Activated naive CD4-positive, alpha-beta T cell treated with anti-CD3 and anti-CD28 coated beads for 36 hours (primary cell): ENCODE results near the gene VPS13D. TPM values are rescaled to one million over a fixed set of nuclear protein-coding genes. Genes with fewer than 3 reads are reported as not detected.
"Not testable (repeated sequence)": the region's sequence is repeated elsewhere in the genome, so short reads cannot be mapped to it uniquely, and the experiment has no call there.

Source experiments
- CTCF ChIA-PET: fragments of 350-600 bp; sonication (Branson Sonifier 250); formaldehyde crosslinking; loops from one replicate; lab custom pipeline; 2021; ENCODE audit warnings: antibody characterized with exemption; lab: Charles Lee
- DNase-seq: peaks from one replicate; pipeline ENCODE4 v3.0.0-alpha.2; 2020
- H3K27ac Mint-ChIP-seq: one replicate; pipeline ENCODE4 v1.8.0; 2021; ENCODE audit warnings: mild to moderate bottlenecking, mixed read lengths
- H3K27me3 Mint-ChIP-seq: one replicate; pipeline ENCODE4 v1.8.0; 2021; ENCODE audit warnings: low read depth, mixed read lengths
- H3K36me3 Mint-ChIP-seq: one replicate; pipeline ENCODE4 v1.8.0; 2021; ENCODE audit warnings: low read depth, mixed read lengths
- H3K4me1 Mint-ChIP-seq: one replicate; pipeline ENCODE4 v1.8.0; 2021; ENCODE audit warnings: low read depth, mixed read lengths
- H3K4me3 Mint-ChIP-seq: one replicate; pipeline ENCODE4 v1.8.0; 2021; ENCODE audit warnings: mild to moderate bottlenecking, moderate library complexity, mixed read lengths
- H3K9me3 Mint-ChIP-seq: one replicate; pipeline ENCODE4 v1.8.0; 2021; ENCODE audit warnings: mixed read lengths
- intact Hi-C: fragments of 100-400 bp; cut with micrococcal nuclease; formaldehyde crosslinking; loops from one replicate; pipeline ENCODE4 v1.15.1; 2023
- total RNA-seq, 2 experiments: library from RNA; stranded (reverse); gene quantifications; one replicate each; pipeline ENCODE4 v1.2.3, GENCODE V29; 2021

VPS13D gene
- total RNA-seq, 2 experiments from 2014 or later: 20.0 to 23.3 TPM

- Mint-ChIP-seq H3K9me3 (no peaks in the 10 kb centered on the region), H3K27ac (no peak overlapping the region)
- CTCF ChIA-PET: no interaction called here
Measured at GRCh38 chr1:12464045-12464461, 234.2 kb downstream of the VPS13D start.

GRCh38 chr1:12464598-12465056, 234.8 kb downstream of the VPS13D start:
- CTCF ChIA-PET: no interaction called here
- intact Hi-C loops: no loop called here
- no peaks in the 10 kb centered on the region for H3K27me3 Mint-ChIP-seq
- H3K36me3 Mint-ChIP-seq: peaks cover 23% of the 10 kb centered on the region
- no peak for DNase-seq
- H3K9me3 Mint-ChIP-seq: no peaks in the 10 kb centered on the region
- peaks cover 42% of the 10 kb centered on the region for H3K4me1 Mint-ChIP-seq
- no peak overlapping the region for H3K27ac Mint-ChIP-seq
- no peak overlapping the region for H3K4me3 Mint-ChIP-seq

More at GRCh38 chr1:12464045-12464461, 234.2 kb downstream of the VPS13D start:
- peaks cover 24% of the 10 kb centered on the region for H3K36me3 Mint-ChIP-seq
- no peak overlapping the region for H3K4me3 Mint-ChIP-seq
- H3K27me3 Mint-ChIP-seq: no peaks in the 10 kb centered on the region
- no peak for DNase-seq
- peaks cover 37% of the 10 kb centered on the region for H3K4me1 Mint-ChIP-seq
- intact Hi-C loops: no loop called here

DNA sequence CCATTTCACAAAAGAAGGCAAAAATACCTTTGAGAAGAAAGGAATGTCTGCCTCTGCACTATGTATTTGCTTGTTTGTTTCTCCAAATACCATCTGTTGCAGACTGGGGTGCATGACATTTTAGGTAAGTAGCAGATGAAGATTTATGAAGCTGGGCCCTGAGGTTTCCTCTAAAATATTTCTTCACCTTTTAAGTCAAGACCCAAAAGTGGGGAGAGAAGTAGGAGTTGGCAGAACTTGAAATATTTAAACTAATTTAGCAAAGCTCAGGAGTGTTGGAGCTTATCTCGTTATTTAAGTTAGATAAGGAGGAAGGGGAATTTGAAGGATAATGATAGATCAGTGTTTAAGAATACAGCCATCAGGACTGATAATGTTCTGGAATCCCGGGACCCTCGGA, 235.3 kb downstream of the VPS13D start:
- intact Hi-C loops: no loop called here
- H3K36me3 Mint-ChIP-seq: peaks cover 19% of the 10 kb centered on the region
- H3K27me3 Mint-ChIP-seq: no peaks in the 10 kb centered on the region
- no peak overlapping the region for H3K4me3 Mint-ChIP-seq
- no peaks in the 10 kb centered on the region for H3K9me3 Mint-ChIP-seq
- no peak for DNase-seq
- peaks cover 47% of the 10 kb centered on the region for H3K4me1 Mint-ChIP-seq
- H3K27ac Mint-ChIP-seq: no peak overlapping the region
- CTCF ChIA-PET: interaction anchor here (0.6 kb wide), 1 partner anchor 30 kb away, joined by 4 read pairs; no protein-coding TSS in a partner anchor

- CTCF ChIA-PET: no interaction called here
- DNase-seq: no peak
- no peaks in the 10 kb centered on the region for H3K27me3 Mint-ChIP-seq
- H3K4me3 Mint-ChIP-seq: no peak overlapping the region
- H3K36me3 Mint-ChIP-seq: peaks cover 11% of the 10 kb centered on the region
- no peaks in the 10 kb centered on the region for H3K9me3 Mint-ChIP-seq
- H3K4me1 Mint-ChIP-seq: peaks cover 51% of the 10 kb centered on the region
- intact Hi-C loops: loop anchor here (1.0 kb wide), 4 partner anchors 9 to 52 kb away; no protein-coding TSS in a partner anchor
- H3K27ac Mint-ChIP-seq: peak overlapping the region; percentile 86
Measured at GRCh38 chr1:12466816-12467215, 237.0 kb downstream of the VPS13D start.

DNA sequence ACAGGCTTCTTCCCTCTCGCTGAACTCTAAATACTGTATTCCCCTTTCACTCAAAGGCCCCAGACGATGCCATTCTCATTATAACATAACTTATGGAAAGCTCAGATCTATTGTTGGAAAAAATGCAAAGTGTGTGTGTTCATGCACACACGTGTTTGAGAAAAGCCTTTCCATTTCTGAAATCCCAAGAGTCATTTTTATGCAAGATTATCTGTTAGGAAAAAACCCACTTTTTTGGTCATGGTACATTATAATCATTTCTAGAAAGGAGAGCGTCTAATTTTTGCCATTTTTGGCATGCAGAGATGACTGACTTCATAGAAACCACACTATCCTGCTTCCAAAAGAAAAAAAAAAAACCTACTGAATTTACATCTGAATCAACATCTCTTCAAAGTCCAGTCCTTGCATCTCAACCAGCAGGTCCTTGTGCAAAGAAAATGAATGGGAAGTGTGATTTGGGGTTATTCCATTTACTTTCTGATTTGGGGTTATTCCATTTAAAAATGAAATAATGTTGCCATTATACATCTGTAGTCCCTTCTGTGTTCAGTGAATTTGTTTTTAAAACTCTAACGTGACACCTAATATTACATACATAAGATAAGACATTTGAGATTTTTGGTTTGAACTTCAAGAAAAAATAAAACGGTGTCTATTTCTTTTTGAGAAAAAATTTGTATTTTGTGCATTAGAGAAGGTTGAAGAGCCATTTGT, 237.9 kb downstream of the VPS13D start:
- DNase-seq: no peak
- H3K4me3 Mint-ChIP-seq: no peak overlapping the region
- H3K27me3 Mint-ChIP-seq: no peaks in the 10 kb centered on the region
- H3K27ac Mint-ChIP-seq: peak overlapping the region; percentile 86
- CTCF ChIA-PET: no interaction called here
- peaks cover 57% of the 10 kb centered on the region for H3K4me1 Mint-ChIP-seq
- H3K9me3 Mint-ChIP-seq: no peaks in the 10 kb centered on the region
- intact Hi-C loops: loop anchor here (1.0 kb wide), 4 partner anchors 9 to 52 kb away; no protein-coding TSS in a partner anchor
- peaks cover 11% of the 10 kb centered on the region for H3K36me3 Mint-ChIP-seq

GRCh38 chr1:12468323-12468722, 238.5 kb downstream of the VPS13D start:
- no peaks in the 10 kb centered on the region for H3K27me3 Mint-ChIP-seq
- no peaks in the 10 kb centered on the region for H3K9me3 Mint-ChIP-seq
- CTCF ChIA-PET: no interaction called here
- peaks cover 63% of the 10 kb centered on the region for H3K4me1 Mint-ChIP-seq
- intact Hi-C loops: no loop called here
- DNase-seq: no peak
- peak overlapping the region; percentile 86 for H3K27ac Mint-ChIP-seq
- H3K4me3 Mint-ChIP-seq: no peak overlapping the region
- peaks cover 11% of the 10 kb centered on the region for H3K36me3 Mint-ChIP-seq

DNA sequence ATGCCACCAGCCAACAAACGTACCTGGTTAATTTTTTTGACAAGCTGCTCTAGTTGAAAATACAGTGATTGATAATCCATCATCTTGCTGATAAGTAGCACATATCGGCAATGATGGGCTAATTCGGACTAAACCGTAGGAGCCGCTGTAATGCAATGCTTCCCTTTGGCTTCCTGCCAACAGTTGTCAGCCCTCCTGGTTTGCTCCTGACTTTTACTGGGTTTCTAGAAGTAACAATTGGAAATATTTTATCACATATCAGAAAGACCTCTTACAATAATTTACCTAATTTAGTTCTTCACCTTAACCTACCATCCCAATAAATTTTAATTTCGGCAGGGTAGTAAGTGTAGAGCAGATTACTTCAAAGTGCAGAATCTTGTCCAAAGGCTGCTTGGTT, 239.7 kb downstream of the VPS13D start:
- H3K4me1 Mint-ChIP-seq: peaks cover 74% of the 10 kb centered on the region
- no peaks in the 10 kb centered on the region for H3K27me3 Mint-ChIP-seq
- CTCF ChIA-PET: interaction anchor here (0.6 kb wide), 1 partner anchor 321 kb away, joined by 3 read pairs; no protein-coding TSS in a partner anchor
- H3K4me3 Mint-ChIP-seq: no peak overlapping the region
- H3K27ac Mint-ChIP-seq: peak overlapping the region; percentile 33
- intact Hi-C loops: no loop called here
- no peaks in the 10 kb centered on the region for H3K9me3 Mint-ChIP-seq
- DNase-seq: no peak
- H3K36me3 Mint-ChIP-seq: peaks cover 10% of the 10 kb centered on the region

- Mint-ChIP-seq H3K27me3 (no peaks in the 10 kb centered on the region), H3K9me3 (no peaks in the 10 kb centered on the region), H3K4me1 (peaks cover 79% of the 10 kb centered on the region), H3K36me3 (peaks cover 10% of the 10 kb centered on the region), H3K27ac (peak overlapping the region; percentile 33), H3K4me3 (no peak overlapping the region)
- CTCF ChIA-PET: interaction anchor here (0.6 kb wide), 1 partner anchor 322 kb away, joined by 3 read pairs; no protein-coding TSS in a partner anchor
- intact Hi-C loops: loop anchor here (5.0 to 10.0 kb wide), 2 partner anchors 293 to 405 kb away; partner anchors contain the start of gene TNFRSF8
- no peak for DNase-seq
Measured at GRCh38 chr1:12469990-12470389, 240.2 kb downstream of the VPS13D start.

DNA sequence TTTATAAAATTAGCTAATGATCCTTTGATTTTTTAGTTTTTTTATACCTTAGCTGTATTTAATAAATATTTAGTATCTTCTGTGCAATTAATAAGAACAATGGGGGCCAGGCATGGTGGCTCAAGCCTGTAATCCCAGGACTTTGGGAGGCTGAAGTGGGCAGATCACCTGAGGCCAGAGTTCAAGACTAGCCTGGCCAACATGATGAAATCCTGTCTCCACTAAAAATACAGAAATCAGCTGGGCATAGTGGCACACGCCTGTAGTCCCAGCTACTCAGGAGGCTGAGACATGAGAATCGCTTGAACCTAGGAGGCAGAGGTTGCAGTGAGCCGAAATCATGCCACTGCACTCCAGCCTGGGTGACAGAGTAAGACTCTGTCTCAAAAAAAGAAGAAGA, 241.1 kb downstream of the VPS13D start:
- not testable (repeated sequence) for H3K27me3 Mint-ChIP-seq, H3K4me3 Mint-ChIP-seq, H3K9me3 Mint-ChIP-seq, DNase-seq, H3K36me3 Mint-ChIP-seq
- H3K27ac Mint-ChIP-seq: peak overlapping the region; percentile 77
- CTCF ChIA-PET: interaction anchor here (0.6 kb wide), 1 partner anchor 134 kb away, joined by 3 read pairs; no protein-coding TSS in a partner anchor
- intact Hi-C loops: loop anchor here (5.0 to 10.0 kb wide), 2 partner anchors 294 to 406 kb away; partner anchors contain the start of gene TNFRSF8
- peaks cover 85% of the 10 kb centered on the region for H3K4me1 Mint-ChIP-seq

GRCh38 chr1:12472156-12472797, 242.4 kb downstream of the VPS13D start:
- intact Hi-C loops: loop anchor here (2.0 to 10.0 kb wide), 5 partner anchors 57 to 407 kb away; partner anchors contain the start of gene TNFRSF8
- CTCF ChIA-PET: interaction anchor here (0.7 to 0.9 kb wide), 2 partner anchors 37 to 147 kb away, joined by 4 to 5 read pairs; no protein-coding TSS in a partner anchor
- Mint-ChIP-seq H3K27me3 (no peaks in the 10 kb centered on the region), H3K9me3 (no peaks in the 10 kb centered on the region), H3K36me3 (peaks cover 3% of the 10 kb centered on the region), H3K27ac (peak overlapping the region; percentile 98), H3K4me1 (peaks cover 89% of the 10 kb centered on the region), H3K4me3 (peak overlapping the region; percentile 56)
- no peak for DNase-seq

DNA sequence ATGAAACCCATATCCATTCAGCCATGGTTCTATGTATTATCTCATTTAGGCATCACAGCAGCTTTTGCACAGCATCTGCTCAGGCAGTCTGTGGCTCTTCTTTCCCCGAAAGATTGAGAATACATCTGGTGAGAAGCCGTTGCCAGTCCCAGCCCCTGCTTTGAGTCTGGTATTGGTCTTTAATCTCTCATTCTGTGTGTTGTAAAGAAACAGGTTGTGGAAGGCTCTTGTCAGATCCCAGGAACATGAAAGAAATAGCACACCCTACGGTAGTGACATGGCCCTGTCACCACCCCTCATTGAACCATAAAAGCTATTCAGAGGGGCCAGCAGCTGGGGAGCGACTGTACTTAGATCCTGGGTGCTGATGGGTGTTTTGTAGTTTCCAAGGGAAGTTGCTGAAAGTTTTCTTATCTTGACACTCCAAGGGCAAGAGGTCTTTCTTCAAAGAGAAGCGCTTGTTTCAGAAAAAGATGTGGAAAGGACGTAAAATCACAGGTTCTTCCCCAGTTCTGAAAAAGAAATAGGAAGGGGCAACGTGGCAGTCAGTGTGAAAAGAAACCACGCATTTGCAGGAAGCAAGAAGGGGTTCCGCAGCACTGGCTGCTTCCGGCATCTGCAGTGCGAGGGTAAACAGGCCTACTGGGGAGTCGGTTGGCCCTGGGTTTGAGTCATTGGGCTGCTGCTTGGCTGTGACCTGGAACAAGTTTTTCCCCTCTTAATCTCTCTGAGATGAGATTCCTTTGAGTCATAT, 243.1 kb downstream of the VPS13D start:
- H3K9me3 Mint-ChIP-seq: no peaks in the 10 kb centered on the region
- peak; percentile 95 for DNase-seq
- peaks cover 3% of the 10 kb centered on the region for H3K36me3 Mint-ChIP-seq
- CTCF ChIA-PET: interaction anchor here (0.7 kb wide), 1 partner anchor 38 kb away, joined by 5 read pairs; no protein-coding TSS in a partner anchor
- H3K4me1 Mint-ChIP-seq: peaks cover 89% of the 10 kb centered on the region
- H3K27me3 Mint-ChIP-seq: no peaks in the 10 kb centered on the region
- intact Hi-C loops: loop anchor here (1.0 to 10.0 kb wide), 11 partner anchors 24 to 408 kb away; partner anchors contain the start of gene TNFRSF8
- H3K4me3 Mint-ChIP-seq: peak overlapping the region; percentile 56
- H3K27ac Mint-ChIP-seq: peak overlapping the region; percentile 98
